Neuronal stem cell (in vitro differentiated cells): Measurements from ENCODE around the gene AKAP6.

Experiments
- DNase-seq: peaks from one replicate; pipeline ENCODE4 v3.0.0-alpha.2; 2013; ENCODE audit warnings: low spot score
- H2AFZ ChIP-seq: one replicate; pipeline ENCODE4 v1.6.1; 2013; ENCODE audit warnings: mild to moderate bottlenecking, low read length, inconsistent platforms
- H2AK5ac ChIP-seq: 2 replicates; pipeline ENCODE4 v1.6.1; 2013; ENCODE audit warnings: low read depth, mild to moderate bottlenecking, inconsistent platforms, low read length, moderate library complexity, mixed read lengths
- H2BK120ac ChIP-seq: 2 replicates; pipeline ENCODE4 v1.6.1; 2013; ENCODE audit warnings: low read depth, mild to moderate bottlenecking, inconsistent platforms, low read length, moderate library complexity, mixed read lengths
- H2BK12ac ChIP-seq: one replicate; pipeline ENCODE4 v1.6.1; 2013; ENCODE audit warnings: low read length, inconsistent platforms
- H2BK15ac ChIP-seq: 2 replicates; pipeline ENCODE4 v1.6.1; 2013; ENCODE audit warnings: mild to moderate bottlenecking, low read length, inconsistent platforms, mixed read lengths
- H2BK5ac ChIP-seq: one replicate; pipeline ENCODE4 v1.6.1; 2013; ENCODE audit warnings: inconsistent platforms, mild to moderate bottlenecking, low read length, moderate library complexity
- H3K14ac ChIP-seq: one replicate; pipeline ENCODE4 v1.6.1; 2013; ENCODE audit warnings: low read length, inconsistent platforms
- H3K18ac ChIP-seq: 2 replicates; pipeline ENCODE4 v1.6.1; 2013; ENCODE audit warnings: low read length, inconsistent platforms
- H3K23ac ChIP-seq: 2 replicates; pipeline ENCODE4 v1.6.1; 2013; ENCODE audit warnings: low read depth, mild to moderate bottlenecking, mixed read lengths, low read length, inconsistent platforms; ENCODE audit not compliant: poor library complexity
- H3K27ac ChIP-seq: replicated peaks from 3 replicates; pipeline ENCODE4 v1.5.1; 2013; ENCODE audit warnings: low read length, inconsistent platforms
- H3K27me3 ChIP-seq, 3 experiments: 2 replicates each; pipeline ENCODE4 v1.6.1; 2013; ENCODE audit warnings: low read length in 3 of 3, mild to moderate bottlenecking in 2 of 3, inconsistent platforms in 1 of 3, low read depth in 1 of 3, mixed read lengths in 1 of 3, moderate library complexity in 1 of 3; ENCODE audit not compliant: control insufficient read depth in 3 of 3, insufficient read depth in 3 of 3
- H3K36me3 ChIP-seq, 2 donors: replicated peaks in 1 of 2; 2 replicates each; pipeline ENCODE4 v1.6.1; 2013; ENCODE audit warnings: low read length in 2 of 2; ENCODE audit not compliant: control insufficient read depth in 2 of 2, insufficient read depth in 2 of 2
- H3K4ac ChIP-seq: 2 replicates; pipeline ENCODE4 v1.6.1; 2013; ENCODE audit warnings: inconsistent platforms, mild to moderate bottlenecking, low read length, moderate library complexity
- H3K4me1 ChIP-seq, 2 donors: 1 replicate in 1 of 2; 2 replicates in 1 of 2; pipeline ENCODE4 v1.6.1; 2013; ENCODE audit warnings: low read length in 2 of 2, low read depth in 1 of 2; ENCODE audit not compliant: control insufficient read depth in 2 of 2, insufficient read depth in 1 of 2
- H3K4me2 ChIP-seq: one replicate; pipeline ENCODE4 v1.6.1; 2013; ENCODE audit warnings: mild to moderate bottlenecking, low read length, inconsistent platforms; ENCODE audit not compliant: insufficient read depth, poor library complexity, severe bottlenecking
- H3K4me3 ChIP-seq, 2 donors: 2 replicates each; pipeline ENCODE4 v1.5.1; 2013; ENCODE audit warnings: low read length in 2 of 2, mild to moderate bottlenecking in 2 of 2, inconsistent platforms in 1 of 2, moderate library complexity in 1 of 2
- H3K79me1 ChIP-seq: one replicate; pipeline ENCODE4 v1.6.1; 2013; ENCODE audit warnings: low read depth, mild to moderate bottlenecking, inconsistent platforms, low read length, moderate library complexity
- H3K9ac ChIP-seq: one replicate; pipeline ENCODE4 v1.6.1; 2013; ENCODE audit warnings: mild to moderate bottlenecking, low read depth, low read length, inconsistent platforms; ENCODE audit not compliant: poor library complexity
- H3K9me3 ChIP-seq, 2 donors: replicated peaks in 1 of 2; 2 replicates each; pipeline versions ENCODE3 to v1.6.1; 2013; ENCODE audit warnings: low read length in 2 of 2, mild to moderate bottlenecking in 2 of 2, inconsistent platforms in 1 of 2, low read depth in 1 of 2, mixed read lengths in 1 of 2, moderate library complexity in 1 of 2; ENCODE audit not compliant: control insufficient read depth in 2 of 2, insufficient read depth in 1 of 2
- H4K8ac ChIP-seq: one replicate; pipeline ENCODE4 v1.6.1; 2013; ENCODE audit warnings: low read depth, mild to moderate bottlenecking, inconsistent platforms, low read length, moderate library complexity
- H4K91ac ChIP-seq: one replicate; pipeline ENCODE4 v1.6.1; 2013; ENCODE audit warnings: low read length, low read depth, mild to moderate bottlenecking, inconsistent platforms; ENCODE audit not compliant: poor library complexity
- WGBS, 2 donors: extraction: QIAGEN DNeasy Blood & Tissue Kit; methylation state at CpG; one replicate each; pipeline ENCODE4 v1.1.7; 2013; ENCODE audit warnings: missing lambda C conversion rate in 2 of 2, mixed read lengths in 1 of 2; ENCODE audit not compliant: insufficient read length in 2 of 2, insufficient replicate concordance in 1 of 2; ENCODE audit errors: extremely low coverage in 2 of 2; 5-methylcytosine and 5-hydroxymethylcytosine counted together

The AKAP6 gene

DNA sequence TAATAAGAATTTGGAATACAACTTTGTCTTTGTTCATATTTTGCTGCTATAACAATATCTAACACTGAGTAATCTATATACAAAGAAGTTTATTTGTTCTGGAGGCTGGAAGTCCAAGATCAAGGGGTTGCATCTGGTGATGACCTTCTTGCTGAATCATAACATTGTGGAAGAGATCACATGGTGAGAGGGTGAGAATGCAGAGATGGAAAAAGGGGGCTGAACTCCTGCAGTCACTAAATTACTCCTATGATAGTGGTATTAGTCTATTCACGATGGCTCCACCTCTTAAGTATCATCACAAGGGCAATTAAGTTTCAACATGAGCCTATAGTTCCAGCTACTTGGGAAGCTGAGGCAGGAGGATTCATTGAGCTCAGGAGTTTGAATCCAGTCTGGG lies 4.5 kb upstream of the AKAP6 start:
- Histone ChIP-seq H3K9ac (no peak overlapping the region), H3K23ac (no peak overlapping the region), H3K36me3 (no peaks in the 10 kb centered on the region), H2AFZ (no peak overlapping the region), H3K27me3 (peaks cover 0 to 11% (median 0%) of the 10 kb centered on the region in 3 experiments), H3K4me1 (peaks cover 9 to 18% of the 10 kb centered on the region in 2 donors), H2BK15ac (no peak overlapping the region), H2BK12ac (no peak overlapping the region), H2AK5ac (no peak overlapping the region), H3K9me3 (peaks cover 3% of the 10 kb centered on the region in 2 donors), H3K79me1 (no peaks in the 10 kb centered on the region), H2BK5ac (no peak overlapping the region), H3K4ac (no peak overlapping the region), H3K18ac (no peak overlapping the region), H4K8ac (no peak overlapping the region), H4K91ac (no peak overlapping the region), H2BK120ac (no peak overlapping the region), H3K4me3 (no peak overlapping the region), H3K14ac (no peak overlapping the region), H3K27ac (no peak overlapping the region), H3K4me2 (no peak overlapping the region)
- WGBS, 2 donors, result no CpG with 5 or more reads among the region's 1 CpG
- no peak for DNase-seq

DNA sequence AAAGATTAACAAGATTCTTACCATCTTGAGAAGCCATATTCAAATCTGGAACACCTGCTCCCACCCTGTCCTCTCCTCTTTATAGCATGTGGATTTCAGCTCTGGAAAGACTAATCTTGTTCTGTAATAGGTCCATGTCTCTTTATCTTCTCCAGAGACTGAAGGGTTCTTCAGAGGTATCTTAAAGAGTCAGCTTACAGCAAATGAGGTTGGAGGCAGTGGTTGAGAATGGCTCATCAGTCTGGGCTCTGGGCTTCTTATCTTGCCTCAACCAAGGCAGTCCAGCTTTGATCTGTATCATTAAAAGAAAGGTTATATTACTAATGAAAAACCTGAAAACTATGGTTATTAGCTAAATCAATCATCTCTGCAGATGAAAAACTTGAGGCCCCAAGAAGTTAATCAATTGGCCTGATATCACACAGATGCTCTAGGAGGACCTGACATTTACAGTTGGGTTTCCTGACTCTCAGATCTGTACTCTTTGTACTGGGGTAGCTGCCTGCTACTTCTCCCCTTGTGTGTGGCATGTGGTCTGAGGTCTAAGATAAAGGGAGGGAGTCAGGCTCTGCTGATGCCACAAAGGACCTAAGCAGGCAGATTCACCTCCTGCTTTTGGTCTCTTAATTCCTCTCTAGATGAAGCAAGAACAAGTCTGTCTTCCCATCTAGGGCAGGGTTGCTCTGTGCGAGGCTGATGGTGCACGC lies 1.7 kb upstream of the AKAP6 start:
- H3K36me3 ChIP-seq, result no peaks in the 10 kb centered on the region
- no peak overlapping the region for H3K27ac ChIP-seq
- H2BK5ac ChIP-seq, result no peak overlapping the region
- H2BK15ac ChIP-seq, result no peak overlapping the region
- H3K4me3 ChIP-seq, result no peak overlapping the region
- H2AK5ac ChIP-seq, result no peak overlapping the region
- no peak overlapping the region for H4K8ac ChIP-seq
- peaks cover 0 to 6% (median 0%) of the 10 kb centered on the region in 3 experiments for H3K27me3 ChIP-seq
- H3K79me1 ChIP-seq, result no peaks in the 10 kb centered on the region
- DNase-seq, result no peak
- H4K91ac ChIP-seq, result no peak overlapping the region
- no peak overlapping the region for H3K4ac ChIP-seq
- no peak overlapping the region for H3K9ac ChIP-seq
- no peak overlapping the region for H3K4me2 ChIP-seq
- H3K18ac ChIP-seq, result no peak overlapping the region
- WGBS, 2 donors, result no CpG with 5 or more reads among the region's 2 CpGs
- no peak overlapping the region for H3K23ac ChIP-seq
- H3K14ac ChIP-seq, result no peak overlapping the region
- H3K9me3 ChIP-seq, result peaks cover 3% of the 10 kb centered on the region in 2 donors
- H2BK12ac ChIP-seq, result no peak overlapping the region
- no peak overlapping the region for H2BK120ac ChIP-seq
- H3K4me1 ChIP-seq, result peaks cover 14 to 39% of the 10 kb centered on the region in 2 donors
- H2AFZ ChIP-seq, result peak overlapping the region; percentile 46

DNA sequence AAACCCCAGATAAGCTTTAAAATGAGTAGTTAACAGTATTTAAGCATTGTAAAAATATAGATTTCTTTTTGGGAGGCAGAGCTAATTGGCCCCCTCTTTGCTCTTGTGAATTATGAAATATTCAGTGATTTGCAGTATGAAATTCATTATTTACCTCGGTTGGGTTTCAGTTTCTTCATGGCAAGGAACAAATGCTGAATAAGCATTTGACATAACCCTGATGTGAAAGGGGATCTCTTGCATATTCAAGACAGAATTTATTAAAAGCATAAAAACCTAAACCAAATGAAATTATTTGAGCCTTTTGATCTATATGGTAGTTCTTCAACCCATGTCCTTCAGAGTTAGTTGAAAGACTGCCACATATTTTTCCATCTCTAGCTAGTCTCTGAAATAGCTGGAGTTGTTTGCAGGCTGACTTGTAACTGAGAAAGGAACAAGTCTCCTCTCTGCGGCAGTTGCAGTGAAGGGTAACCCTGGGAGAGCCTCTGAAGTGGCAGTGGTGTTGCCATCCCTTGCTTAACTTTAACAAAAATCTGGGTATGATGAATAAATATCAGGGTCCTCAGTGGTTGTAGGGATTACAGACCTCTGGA lies 690 bp downstream of the AKAP6 start:
- WGBS, 2 donors, result no CpG with 5 or more reads among the region's 2 CpGs
- Histone ChIP-seq H4K91ac (no peak overlapping the region), H3K36me3 (no peaks in the 10 kb centered on the region), H3K79me1 (no peaks in the 10 kb centered on the region), H3K4me2 (no peak overlapping the region), H2BK5ac (no peak overlapping the region), H2BK15ac (no peak overlapping the region), H3K4me1 (peaks cover 16 to 39% of the 10 kb centered on the region in 2 donors), H3K27ac (peak overlapping the region; percentile 86), H3K23ac (no peak overlapping the region), H3K4ac (no peak overlapping the region), H3K4me3 (no peak overlapping the region), H2AK5ac (no peak overlapping the region), H3K9ac (no peak overlapping the region), H4K8ac (no peak overlapping the region), H2AFZ (peak overlapping the region; percentile 55), H3K9me3 (peaks cover 3% of the 10 kb centered on the region in 2 donors), H2BK120ac (no peak overlapping the region), H2BK12ac (no peak overlapping the region), H3K18ac (no peak overlapping the region), H3K14ac (no peak overlapping the region), H3K27me3 (no peaks in the 10 kb centered on the region)
- no peak for DNase-seq

DNA sequence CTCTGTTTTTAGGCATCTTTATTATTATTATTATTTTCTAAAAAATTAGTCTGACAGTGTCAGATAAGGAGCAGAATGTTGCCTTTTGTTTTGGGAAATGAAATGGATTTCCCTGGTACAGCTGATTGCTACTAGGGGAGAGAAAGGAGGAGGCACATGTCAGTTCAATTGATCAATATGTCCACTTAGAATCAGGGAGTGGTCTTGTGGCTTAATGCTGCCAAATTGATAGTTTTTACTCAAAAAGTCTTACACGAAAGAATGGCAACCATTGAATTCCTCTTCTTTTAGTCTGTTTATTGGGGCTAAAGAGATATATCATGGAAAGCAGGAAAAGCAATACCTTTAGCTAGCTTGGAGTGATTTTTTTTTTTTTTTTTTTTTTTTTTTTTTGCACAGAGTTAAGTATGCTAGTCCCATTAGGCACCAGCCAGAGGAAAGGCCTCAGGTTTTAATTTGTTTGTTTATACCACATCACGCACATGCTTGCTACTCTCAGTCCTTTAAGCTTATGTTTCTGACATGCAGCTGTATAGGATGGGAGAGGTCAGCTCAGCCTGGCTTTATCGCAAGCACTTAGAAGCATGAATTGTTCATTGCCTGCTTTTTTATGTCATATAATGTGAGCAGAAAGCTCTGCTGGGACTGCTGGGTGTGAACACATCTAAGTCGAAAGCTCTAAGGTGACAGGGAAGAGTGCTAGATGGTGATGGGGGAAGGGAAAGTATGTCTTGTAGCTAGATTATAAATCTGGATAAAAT lies 1.4 kb downstream of the AKAP6 start:
- H3K4me1 ChIP-seq, result peaks cover 18 to 39% of the 10 kb centered on the region in 2 donors
- no CpG with 5 or more reads among the region's 4 CpGs for WGBS, 2 donors
- no peak overlapping the region for H3K9ac ChIP-seq
- peak overlapping the region; percentile 71 for H2AFZ ChIP-seq
- peaks cover 3% of the 10 kb centered on the region in 2 donors for H3K9me3 ChIP-seq
- peak; percentile 24 for DNase-seq
- H2BK15ac ChIP-seq, result no peak overlapping the region
- H3K4me3 ChIP-seq, result no peak overlapping the region
- H3K14ac ChIP-seq, result no peak overlapping the region
- peak overlapping the region; percentile 86 for H3K27ac ChIP-seq
- H2AK5ac ChIP-seq, result no peak overlapping the region
- H3K36me3 ChIP-seq, result no peaks in the 10 kb centered on the region
- no peak overlapping the region for H3K4ac ChIP-seq
- H2BK5ac ChIP-seq, result no peak overlapping the region
- no peak overlapping the region for H4K8ac ChIP-seq
- H3K23ac ChIP-seq, result no peak overlapping the region
- no peak overlapping the region for H2BK120ac ChIP-seq
- no peak overlapping the region for H4K91ac ChIP-seq
- H3K79me1 ChIP-seq, result no peaks in the 10 kb centered on the region
- no peak overlapping the region for H3K4me2 ChIP-seq
- no peak overlapping the region for H2BK12ac ChIP-seq
- no peaks in the 10 kb centered on the region for H3K27me3 ChIP-seq
- H3K18ac ChIP-seq, result no peak overlapping the region
